NCI-H1092 (cell line): Measurements from ENCODE around the gene L3MBTL4.

Experiments used
- DNase-seq: peaks from one replicate; lab custom pipeline; 2025; lab: John Stamatoyannopoulos, UW

Gene L3MBTL4

GRCh38 chr18:6363216-6363615 is 51.5 kb downstream of the L3MBTL4 start:
- no peak for DNase-seq

- DNase-seq, result no peak
Measured at GRCh38 chr18:6362559-6363129, 52.1 kb downstream of the L3MBTL4 start.

- DNase-seq, result no peak
Measured at GRCh38 chr18:6357668-6358067, 57.0 kb downstream of the L3MBTL4 start.

- no peak for DNase-seq
Measured at GRCh38 chr18:6355789-6356589, 58.7 kb downstream of the L3MBTL4 start.

- DNase-seq, result no peak
Measured at GRCh38 chr18:6352275-6352674, 62.4 kb downstream of the L3MBTL4 start.

- no peak for DNase-seq
Measured at GRCh38 chr18:6342990-6343389, 71.7 kb downstream of the L3MBTL4 start.

- no peak for DNase-seq
Measured at GRCh38 chr18:6341709-6342108, 73.0 kb downstream of the L3MBTL4 start.

- no peak for DNase-seq
Measured at GRCh38 chr18:6341303-6341702, 73.4 kb downstream of the L3MBTL4 start.

- no peak for DNase-seq
Measured at GRCh38 chr18:6340121-6340520, 74.6 kb downstream of the L3MBTL4 start.

GRCh38 chr18:6336239-6336638 is 78.5 kb downstream of the L3MBTL4 start:
- no peak for DNase-seq

GRCh38 chr18:6333981-6334380 is 80.7 kb downstream of the L3MBTL4 start:
- DNase-seq, result no peak

GRCh38 chr18:6331872-6332271 is 82.8 kb downstream of the L3MBTL4 start:
- DNase-seq, result no peak

GRCh38 chr18:6330786-6331185 is 83.9 kb downstream of the L3MBTL4 start:
- no peak for DNase-seq

GRCh38 chr18:6328621-6329010 is 86.1 kb downstream of the L3MBTL4 start:
- DNase-seq, result no peak

- no peak for DNase-seq
Measured at GRCh38 chr18:6327895-6328620, 86.7 kb downstream of the L3MBTL4 start.

GRCh38 chr18:6327485-6327884 is 87.2 kb downstream of the L3MBTL4 start:
- no peak for DNase-seq

- DNase-seq, result no peak
Measured at GRCh38 chr18:6326566-6326965, 88.1 kb downstream of the L3MBTL4 start.

GRCh38 chr18:6323319-6323889 is 91.3 kb downstream of the L3MBTL4 start:
- DNase-seq, result no peak

GRCh38 chr18:6315517-6316331 is 99.0 kb downstream of the L3MBTL4 start:
- DNase-seq, result no peak

GRCh38 chr18:6313415-6313814 is 101.3 kb downstream of the L3MBTL4 start:
- no peak for DNase-seq

- no peak for DNase-seq
Measured at GRCh38 chr18:6311456-6312215, 103.1 kb downstream of the L3MBTL4 start.
